HG03045 (cell line): Measurements from ENCODE around the gene PPP1R37.
A peak's percentile ranks its signal among the peaks of the same experiment; 100 is the strongest.

Experiments used
- ATAC-seq: cut with Tn5 transposase; IDR thresholded peaks from one replicate; pipeline ENCODE4 v1.9.1; 2021; ENCODE audit warnings: mild to moderate bottlenecking, moderate library complexity; ENCODE audit not compliant: unreplicated experiment

Gene PPP1R37

DNA sequence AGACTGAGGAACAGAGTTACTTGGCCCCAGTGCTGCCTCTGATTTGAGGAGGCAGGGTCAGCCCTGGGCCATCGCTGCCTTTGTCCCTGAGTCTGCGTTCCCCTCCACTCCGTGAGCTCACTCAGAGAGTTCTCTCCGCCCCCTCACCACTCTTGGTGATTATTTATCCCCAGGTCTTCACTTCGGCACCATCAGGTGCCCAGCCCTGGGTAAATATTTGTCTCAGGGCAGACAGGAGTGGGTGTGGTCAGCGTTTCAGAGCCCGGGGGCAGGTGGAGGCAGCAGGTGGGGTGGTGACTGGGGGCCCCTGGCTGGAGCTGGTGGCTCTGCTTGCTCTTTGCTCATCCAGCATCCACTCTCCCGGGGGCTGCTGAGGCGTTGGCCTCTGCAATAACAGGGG lies 20.6 kb downstream of the PPP1R37 start:
- no peak for ATAC-seq

- ATAC-seq, result no peak
Observed at GRCh38 chr19:45114116-45114515, 21.1 kb downstream of the PPP1R37 start.

GRCh38 chr19:45115809-45116615 lies 23.0 kb downstream of the PPP1R37 start:
- no peak for ATAC-seq

DNA sequence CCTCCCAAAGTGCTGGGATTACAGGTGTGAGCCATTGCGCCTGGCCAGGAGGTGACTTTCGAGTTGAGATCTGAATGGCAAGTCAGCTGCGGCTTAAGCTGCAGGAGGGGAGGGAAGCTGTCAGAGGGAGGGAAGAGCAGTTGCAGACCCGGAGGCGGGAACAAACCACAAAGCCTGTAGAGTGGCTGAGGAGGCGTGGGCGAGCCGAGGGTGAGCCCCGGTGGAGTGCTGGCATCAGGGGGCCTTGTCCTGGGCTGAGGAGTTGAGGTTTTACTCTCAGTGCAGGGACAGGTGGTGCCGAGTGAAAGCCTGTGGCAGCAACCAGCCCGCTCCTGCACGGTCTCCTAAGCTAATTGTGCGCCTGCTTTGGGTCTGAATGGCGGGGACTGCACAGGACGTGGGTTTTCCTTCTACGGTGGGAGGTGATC lies 24.2 kb downstream of the PPP1R37 start:
- no peak for ATAC-seq

DNA sequence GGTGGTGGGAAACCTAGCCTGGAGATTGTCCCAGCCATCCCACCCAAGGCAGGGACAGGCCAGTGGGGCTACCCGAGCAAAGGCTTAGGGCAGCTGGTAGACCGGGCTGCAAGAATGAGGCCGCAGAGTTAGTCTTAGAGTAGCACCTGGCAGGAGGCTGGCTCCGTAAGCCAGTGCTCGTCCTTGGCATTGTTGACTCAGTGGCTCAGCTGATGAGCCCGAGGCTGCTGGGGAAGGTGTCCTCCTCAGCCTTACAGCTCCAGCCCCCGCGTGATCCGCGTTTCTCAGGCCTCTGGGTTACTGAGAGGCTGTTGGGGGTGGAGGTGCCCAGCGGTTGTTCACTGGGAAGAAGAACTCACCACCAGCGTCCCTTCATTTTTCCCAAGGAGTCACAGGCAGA lies 24.7 kb downstream of the PPP1R37 start:
- ATAC-seq, result no peak

DNA sequence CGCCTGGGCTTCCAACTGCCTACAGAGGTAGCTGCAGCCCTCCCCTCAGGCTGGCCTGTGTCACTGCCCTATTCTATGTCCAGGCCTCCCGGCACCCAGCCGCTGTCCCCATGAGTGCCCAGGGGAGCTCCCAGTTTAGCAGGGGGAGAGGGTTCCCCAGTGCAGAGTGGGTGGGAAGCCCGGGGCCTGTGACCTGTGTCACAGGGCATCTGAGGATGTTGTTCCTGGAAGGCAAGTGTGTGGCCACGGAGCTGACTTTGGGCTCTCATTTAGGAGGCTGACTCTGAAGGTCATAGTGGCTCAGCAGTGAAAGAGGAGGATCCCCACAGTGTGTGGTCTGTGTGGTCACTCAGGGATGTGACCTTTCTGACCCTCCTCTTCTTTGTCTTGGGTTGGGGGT lies 25.1 kb downstream of the PPP1R37 start:
- ATAC-seq, result peak; percentile 5

- ATAC-seq, result peak; percentile 38
Observed at GRCh38 chr19:45118591-45119355, 25.8 kb downstream of the PPP1R37 start.

GRCh38 chr19:45119582-45119981 lies 26.6 kb downstream of the PPP1R37 start:
- ATAC-seq, result no peak

DNA sequence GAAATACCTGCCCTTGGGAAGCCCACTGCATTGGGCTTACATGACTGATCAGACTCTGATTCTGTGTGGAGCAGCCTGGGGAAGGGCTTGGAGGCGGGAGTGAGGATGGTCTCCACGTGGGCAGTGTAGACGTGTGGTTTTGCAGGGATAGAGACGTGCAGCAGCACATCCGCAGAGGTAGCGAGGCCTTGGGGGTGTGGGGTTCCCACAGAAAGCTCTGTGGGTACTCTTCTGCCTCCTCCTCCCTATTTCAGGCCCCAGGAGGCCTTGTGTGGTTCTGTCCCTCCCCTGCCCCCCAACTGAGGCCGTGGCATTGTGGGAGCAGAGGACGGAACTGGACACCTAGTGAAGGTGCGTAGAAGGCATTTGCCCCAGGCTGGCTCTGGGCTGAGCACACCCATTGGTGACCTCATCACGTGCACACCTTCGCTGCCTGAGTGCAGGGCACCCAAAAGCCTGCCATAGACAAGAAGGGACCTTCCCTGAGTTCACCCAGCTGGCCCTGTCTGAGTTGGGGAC lies 28.9 kb downstream of the PPP1R37 start:
- no peak for ATAC-seq

DNA sequence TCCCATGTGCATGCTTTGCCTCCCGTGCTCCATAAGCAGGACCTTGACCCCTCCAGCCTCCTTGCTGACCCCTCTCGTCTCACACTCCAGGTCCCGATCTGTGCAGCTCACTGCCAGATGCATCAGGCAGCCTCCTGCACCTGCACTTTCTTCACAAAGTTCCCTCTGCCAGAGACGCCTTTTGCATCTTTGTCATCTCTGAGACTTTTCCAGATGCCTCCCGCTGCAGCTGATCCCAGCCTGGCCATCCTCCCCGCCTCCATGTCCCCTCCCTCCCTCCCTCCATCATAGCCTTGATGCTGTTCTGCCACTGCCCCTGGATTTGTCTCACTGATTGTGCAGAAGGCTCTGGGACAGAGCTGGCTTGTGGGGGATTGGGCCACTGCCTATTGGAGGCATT lies 29.9 kb downstream of the PPP1R37 start:
- no peak for ATAC-seq

- no peak for ATAC-seq
Observed at GRCh38 chr19:45123440-45123850, 30.5 kb downstream of the PPP1R37 start.

DNA sequence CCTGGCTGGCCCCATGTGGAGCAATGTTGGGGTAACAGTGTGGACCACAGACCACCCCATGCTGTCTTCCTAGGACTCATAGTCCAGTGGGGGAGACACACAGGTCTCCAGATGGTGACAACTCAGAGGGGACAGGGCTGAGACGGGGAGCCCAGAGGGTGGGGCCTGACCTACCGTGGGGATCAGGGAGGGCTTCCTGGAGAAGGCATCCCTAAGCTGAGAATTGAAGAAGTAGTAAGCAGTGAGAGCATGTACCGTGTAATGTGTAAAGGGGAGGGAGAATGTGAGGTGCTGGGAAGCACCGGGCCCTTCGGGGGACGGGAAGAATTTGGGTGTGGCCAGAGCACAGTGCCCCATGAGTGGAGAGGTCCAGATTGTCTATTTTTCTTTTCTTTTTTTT lies 31.0 kb downstream of the PPP1R37 start:
- ATAC-seq, result no peak

DNA sequence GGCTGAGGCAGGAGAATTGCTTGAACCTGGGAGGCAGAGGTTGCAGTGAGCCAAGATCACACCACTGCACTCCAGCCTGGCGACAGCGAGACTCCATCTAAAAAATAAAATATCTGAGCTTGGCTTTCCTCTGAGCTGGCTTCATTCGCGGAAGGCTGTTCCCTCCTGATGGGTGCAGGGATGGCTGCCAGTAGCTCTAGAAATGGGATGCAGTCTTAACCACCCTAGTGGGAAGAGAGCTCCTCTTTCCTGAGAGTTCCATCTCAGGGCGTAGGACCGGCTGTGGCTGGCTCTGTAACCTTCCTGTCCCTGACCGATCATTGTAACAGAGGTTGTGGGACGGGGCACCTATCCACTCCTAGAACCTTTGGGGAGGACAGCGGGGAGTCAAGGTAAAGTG lies 32.4 kb downstream of the PPP1R37 start:
- no peak for ATAC-seq

GRCh38 chr19:45125975-45126493 lies 33.1 kb downstream of the PPP1R37 start:
- ATAC-seq, result no peak

GRCh38 chr19:45126654-45127053 lies 33.7 kb downstream of the PPP1R37 start:
- no peak for ATAC-seq

GRCh38 chr19:45128146-45128545 lies 35.2 kb downstream of the PPP1R37 start:
- no peak for ATAC-seq

DNA sequence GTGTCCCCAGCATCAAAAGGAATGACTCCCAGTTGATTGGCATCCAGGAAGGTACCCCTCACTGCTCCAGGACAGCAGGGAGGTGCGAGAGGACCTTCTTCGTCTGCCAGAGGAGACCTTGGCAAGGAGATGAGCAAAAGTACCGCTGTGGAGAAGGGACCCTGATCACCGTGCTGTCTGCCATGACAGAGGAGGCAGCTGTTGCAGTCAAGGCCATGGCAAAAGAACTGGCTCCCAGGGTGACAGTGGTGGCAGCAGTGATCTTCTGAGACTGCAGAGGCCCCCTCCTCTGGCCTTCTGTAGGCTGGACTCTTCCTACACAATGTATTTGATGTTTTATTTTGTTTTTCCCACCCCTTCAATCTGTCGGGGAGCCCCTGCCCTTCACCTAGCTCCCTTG lies 35.8 kb downstream of the PPP1R37 start:
- no peak for ATAC-seq

GRCh38 chr19:45130236-45130635 lies 37.3 kb downstream of the PPP1R37 start:
- no peak for ATAC-seq

DNA sequence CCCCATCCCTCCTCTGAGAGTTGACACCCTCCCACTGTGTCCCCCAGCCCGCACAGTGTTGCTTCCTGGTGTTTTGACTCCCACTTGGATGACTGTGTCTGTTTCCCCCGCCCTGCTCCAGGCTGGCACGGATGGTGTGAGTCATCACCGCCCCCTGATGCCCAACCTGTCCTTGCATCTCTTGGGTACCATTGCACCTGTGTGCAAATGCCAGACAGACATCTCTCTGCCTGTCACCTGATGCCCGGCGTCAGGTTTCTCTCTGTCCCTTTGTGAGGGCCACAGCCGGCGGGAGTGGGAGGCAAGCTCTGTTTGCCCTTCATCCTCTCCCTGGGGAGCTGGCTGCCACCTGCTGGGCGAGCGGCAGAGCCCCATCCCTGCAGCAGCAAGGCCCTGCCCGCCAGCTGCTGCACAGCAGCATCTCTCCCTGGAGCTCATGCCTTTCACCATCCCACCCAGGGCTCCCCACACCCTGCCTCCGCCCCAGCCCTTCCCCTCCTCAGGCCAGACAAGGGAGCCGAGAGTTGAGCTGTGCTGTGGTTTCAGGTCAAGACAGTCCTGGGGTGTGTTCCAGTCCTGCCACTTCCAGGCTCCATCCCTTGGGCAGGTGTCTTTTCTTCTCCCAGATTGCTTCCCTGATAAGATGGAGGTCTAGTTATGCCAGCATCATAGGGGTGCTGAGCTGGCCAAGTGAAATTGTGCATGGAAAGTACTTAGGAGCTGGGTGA lies 38.1 kb downstream of the PPP1R37 start:
- no peak for ATAC-seq

GRCh38 chr19:45133661-45134060 lies 40.7 kb downstream of the PPP1R37 start:
- ATAC-seq, result no peak
